ENCODE measurements around the gene GAPDH. TPM values are rescaled to one million over a fixed set of nuclear protein-coding genes. Genes with fewer than 3 reads are reported as not detected.
A peak's percentile ranks its signal among the peaks of the same experiment; 100 is the strongest.

GAPDH gene
- total RNA-seq, 1 experiment from 2014 or later = 4,276 TPM

DNA sequence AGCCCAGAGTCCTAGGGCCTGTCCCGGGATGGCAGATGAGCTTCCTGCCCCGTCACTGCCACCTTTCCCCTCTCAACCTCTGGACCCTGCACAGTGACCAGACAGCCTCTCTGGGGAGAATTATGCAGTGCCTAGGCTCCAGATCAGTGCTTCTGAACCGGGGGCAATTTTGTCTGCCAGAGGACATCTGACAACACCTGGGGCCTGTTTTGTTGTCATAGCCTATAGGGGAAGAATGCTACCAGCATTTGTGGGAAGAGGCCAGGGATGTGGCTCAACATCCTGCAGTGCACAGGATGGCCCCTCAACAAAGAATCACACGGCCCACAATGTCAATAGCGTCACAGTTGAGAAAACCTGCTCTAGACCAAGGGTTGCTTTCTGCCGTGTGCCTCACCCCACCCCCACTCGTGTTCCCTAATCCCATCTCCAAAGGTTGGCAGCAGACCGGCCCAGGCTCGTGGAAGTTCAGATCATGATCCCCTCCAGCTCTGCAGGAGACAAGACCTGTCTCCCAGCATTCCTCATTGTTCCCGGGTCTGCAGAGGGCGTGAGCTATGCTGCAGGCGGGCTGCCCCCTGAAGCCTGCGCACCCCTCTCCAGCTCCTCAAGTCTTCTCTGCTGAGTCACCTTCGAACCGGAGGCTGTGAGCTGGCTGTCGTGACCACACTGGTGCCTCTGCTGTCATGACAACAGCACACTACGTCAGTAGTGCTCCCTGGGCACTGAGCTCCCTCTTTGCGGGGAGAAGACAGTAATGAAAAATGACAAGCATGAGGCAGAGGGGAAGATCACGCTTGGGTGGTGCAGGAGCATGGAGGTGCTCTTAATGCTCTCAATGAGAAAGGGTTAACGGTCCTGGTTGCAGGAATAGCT is 2.0 kb upstream of the GAPDH start (continued):
- TF ChIP-seq, protein P1, sequence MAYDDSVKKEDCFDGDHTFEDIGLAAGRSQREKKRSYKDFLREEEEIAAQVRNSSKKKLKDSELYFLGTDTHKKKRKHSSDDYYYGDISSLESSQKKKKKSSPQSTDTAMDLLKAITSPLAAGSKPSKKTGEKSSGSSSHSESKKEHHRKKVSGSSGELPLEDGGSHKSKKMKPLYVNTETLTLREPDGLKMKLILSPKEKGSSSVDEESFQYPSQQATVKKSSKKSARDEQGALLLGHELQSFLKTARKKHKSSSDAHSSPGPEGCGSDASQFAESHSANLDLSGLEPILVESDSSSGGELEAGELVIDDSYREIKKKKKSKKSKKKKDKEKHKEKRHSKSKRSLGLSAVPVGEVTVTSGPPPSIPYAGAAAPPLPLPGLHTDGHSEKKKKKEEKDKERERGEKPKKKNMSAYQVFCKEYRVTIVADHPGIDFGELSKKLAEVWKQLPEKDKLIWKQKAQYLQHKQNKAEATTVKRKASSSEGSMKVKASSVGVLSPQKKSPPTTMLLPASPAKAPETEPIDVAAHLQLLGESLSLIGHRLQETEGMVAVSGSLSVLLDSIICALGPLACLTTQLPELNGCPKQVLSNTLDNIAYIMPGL (CRISPR knock-in tag; IDR thresholded peaks at IDR 0.05) = 0 out of 2 replicates have a peak, but pooled peaks have one; percentile 46

DNA sequence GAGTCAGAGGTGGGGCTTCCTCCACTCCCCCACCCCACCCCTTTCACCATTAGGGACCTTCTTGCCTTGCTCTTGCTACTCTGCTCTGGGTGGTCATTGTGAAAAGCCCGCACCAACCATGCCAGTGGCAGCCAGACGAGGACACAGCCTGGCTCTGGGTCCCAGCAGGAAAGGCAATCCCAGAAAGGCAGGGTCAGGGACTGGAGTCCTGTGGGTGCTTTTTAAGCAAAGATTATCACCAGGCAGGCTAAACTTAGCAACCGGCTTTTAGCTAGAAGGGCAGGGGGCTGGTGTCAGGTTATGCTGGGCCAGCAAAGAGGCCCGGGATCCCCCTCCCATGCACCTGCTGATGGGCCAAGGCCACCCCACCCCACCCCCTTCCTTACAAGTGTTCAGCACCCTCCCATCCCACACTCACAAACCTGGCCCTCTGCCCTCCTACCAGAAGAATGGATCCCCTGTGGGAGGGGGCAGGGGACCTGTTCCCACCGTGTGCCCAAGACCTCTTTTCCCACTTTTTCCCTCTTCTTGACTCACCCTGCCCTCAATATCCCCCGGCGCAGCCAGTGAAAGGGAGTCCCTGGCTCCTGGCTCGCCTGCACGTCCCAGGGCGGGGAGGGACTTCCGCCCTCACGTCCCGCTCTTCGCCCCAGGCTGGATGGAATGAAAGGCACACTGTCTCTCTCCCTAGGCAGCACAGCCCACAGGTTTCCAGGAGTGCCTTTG is 1.2 kb upstream of the GAPDH start:
- Mint-ChIP-seq H3K27ac (peak overlapping the region; percentile 95), H3K4me1 (peaks cover 36% of the 10 kb centered on the region), H3K9me3 (no peaks in the 10 kb centered on the region), H3K36me3 (peaks cover 69% of the 10 kb centered on the region), H3K27me3 (ENCODE audit: low read depth) (no peaks in the 10 kb centered on the region), H3K4me3 (peak overlapping the region; percentile 87)
- ATAC-seq = peak; percentile 16
- TF ChIP-seq GRHL2 (CRISPR knock-in tag; IDR thresholded peaks at IDR 0.05; ENCODE audit: insufficient replicate concordance, severe bottlenecking) (no peak), SP1 (CRISPR knock-in tag; conservative IDR thresholded peaks at IDR 0.05) (peak; percentile 15; the same call in 1 of the 2 replicates), ZNF121 (CRISPR knock-in tag; IDR thresholded peaks at IDR 0.05) (no peak), RORB (CRISPR knock-in tag; IDR thresholded peaks at IDR 0.05) (no peak), ZNF138 (CRISPR knock-in tag; conservative IDR thresholded peaks at IDR 0.05) (no peak), NFE2L1 (CRISPR knock-in tag; IDR thresholded peaks at IDR 0.05) (0 out of 2 replicates have a peak, but pooled peaks have one; percentile 9), TEAD1 (CRISPR knock-in tag; IDR thresholded peaks at IDR 0.05) (no peak), EMX1 (CRISPR knock-in tag; IDR thresholded peaks at IDR 0.05) (no peak), NR3C1 (CRISPR knock-in tag; conservative IDR thresholded peaks at IDR 0.05; ENCODE audit: low read depth) (0 out of 2 replicates have a peak, but pooled peaks have one; percentile 54)
- TF ChIP-seq, protein P2, sequence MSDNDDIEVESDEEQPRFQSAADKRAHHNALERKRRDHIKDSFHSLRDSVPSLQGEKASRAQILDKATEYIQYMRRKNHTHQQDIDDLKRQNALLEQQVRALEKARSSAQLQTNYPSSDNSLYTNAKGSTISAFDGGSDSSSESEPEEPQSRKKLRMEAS (CRISPR knock-in tag; IDR thresholded peaks at IDR 0.05) = no peak
- TF ChIP-seq, protein P3, sequence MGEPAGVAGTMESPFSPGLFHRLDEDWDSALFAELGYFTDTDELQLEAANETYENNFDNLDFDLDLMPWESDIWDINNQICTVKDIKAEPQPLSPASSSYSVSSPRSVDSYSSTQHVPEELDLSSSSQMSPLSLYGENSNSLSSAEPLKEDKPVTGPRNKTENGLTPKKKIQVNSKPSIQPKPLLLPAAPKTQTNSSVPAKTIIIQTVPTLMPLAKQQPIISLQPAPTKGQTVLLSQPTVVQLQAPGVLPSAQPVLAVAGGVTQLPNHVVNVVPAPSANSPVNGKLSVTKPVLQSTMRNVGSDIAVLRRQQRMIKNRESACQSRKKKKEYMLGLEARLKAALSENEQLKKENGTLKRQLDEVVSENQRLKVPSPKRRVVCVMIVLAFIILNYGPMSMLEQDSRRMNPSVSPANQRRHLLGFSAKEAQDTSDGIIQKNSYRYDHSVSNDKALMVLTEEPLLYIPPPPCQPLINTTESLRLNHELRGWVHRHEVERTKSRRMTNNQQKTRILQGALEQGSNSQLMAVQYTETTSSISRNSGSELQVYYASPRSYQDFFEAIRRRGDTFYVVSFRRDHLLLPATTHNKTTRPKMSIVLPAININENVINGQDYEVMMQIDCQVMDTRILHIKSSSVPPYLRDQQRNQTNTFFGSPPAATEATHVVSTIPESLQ (CRISPR knock-in tag; IDR thresholded peaks at IDR 0.05) = no peak
- TF ChIP-seq, protein P1 (CRISPR knock-in tag; IDR thresholded peaks at IDR 0.05) = no peak
- ChIA-PET CTCF (interaction anchor here (0.5 to 1.7 kb wide), 9 partner anchors 18 to 339 kb away, joined by 3 to 9 read pairs (median 4); no protein-coding TSS in a partner anchor), POLR2A (interaction anchor here (0.8 to 1.4 kb wide), 8 partner anchors 18 to 318 kb away, joined by 3 to 7 read pairs (median 4); partner anchors contain the start of genes CDCA3, MRPL51, NOP2 and VAMP1)
- DNase-seq (ENCODE audit: low spot score) = peak; percentile 68

DNA sequence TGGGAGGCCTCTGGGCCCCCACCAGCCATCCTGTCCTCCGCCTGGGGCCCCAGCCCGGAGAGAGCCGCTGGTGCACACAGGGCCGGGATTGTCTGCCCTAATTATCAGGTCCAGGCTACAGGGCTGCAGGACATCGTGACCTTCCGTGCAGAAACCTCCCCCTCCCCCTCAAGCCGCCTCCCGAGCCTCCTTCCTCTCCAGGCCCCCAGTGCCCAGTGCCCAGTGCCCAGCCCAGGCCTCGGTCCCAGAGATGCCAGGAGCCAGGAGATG is 729 bp upstream of the GAPDH start:
- no peaks in the 10 kb centered on the region for H3K9me3 Mint-ChIP-seq
- DNase-seq (ENCODE audit: low spot score) (no peak), ATAC-seq (peak; percentile 5)
- H3K27ac Mint-ChIP-seq = peak overlapping the region; percentile 90
- TF ChIP-seq, protein P4, sequence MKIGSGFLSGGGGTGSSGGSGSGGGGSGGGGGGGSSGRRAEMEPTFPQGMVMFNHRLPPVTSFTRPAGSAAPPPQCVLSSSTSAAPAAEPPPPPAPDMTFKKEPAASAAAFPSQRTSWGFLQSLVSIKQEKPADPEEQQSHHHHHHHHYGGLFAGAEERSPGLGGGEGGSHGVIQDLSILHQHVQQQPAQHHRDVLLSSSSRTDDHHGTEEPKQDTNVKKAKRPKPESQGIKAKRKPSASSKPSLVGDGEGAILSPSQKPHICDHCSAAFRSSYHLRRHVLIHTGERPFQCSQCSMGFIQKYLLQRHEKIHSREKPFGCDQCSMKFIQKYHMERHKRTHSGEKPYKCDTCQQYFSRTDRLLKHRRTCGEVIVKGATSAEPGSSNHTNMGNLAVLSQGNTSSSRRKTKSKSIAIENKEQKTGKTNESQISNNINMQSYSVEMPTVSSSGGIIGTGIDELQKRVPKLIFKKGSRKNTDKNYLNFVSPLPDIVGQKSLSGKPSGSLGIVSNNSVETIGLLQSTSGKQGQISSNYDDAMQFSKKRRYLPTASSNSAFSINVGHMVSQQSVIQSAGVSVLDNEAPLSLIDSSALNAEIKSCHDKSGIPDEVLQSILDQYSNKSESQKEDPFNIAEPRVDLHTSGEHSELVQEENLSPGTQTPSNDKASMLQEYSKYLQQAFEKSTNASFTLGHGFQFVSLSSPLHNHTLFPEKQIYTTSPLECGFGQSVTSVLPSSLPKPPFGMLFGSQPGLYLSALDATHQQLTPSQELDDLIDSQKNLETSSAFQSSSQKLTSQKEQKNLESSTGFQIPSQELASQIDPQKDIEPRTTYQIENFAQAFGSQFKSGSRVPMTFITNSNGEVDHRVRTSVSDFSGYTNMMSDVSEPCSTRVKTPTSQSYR (CRISPR knock-in tag; IDR thresholded peaks at IDR 0.05) = peak; percentile 31; the same call in 1 of the 2 replicates
- TF ChIP-seq, protein P5, sequence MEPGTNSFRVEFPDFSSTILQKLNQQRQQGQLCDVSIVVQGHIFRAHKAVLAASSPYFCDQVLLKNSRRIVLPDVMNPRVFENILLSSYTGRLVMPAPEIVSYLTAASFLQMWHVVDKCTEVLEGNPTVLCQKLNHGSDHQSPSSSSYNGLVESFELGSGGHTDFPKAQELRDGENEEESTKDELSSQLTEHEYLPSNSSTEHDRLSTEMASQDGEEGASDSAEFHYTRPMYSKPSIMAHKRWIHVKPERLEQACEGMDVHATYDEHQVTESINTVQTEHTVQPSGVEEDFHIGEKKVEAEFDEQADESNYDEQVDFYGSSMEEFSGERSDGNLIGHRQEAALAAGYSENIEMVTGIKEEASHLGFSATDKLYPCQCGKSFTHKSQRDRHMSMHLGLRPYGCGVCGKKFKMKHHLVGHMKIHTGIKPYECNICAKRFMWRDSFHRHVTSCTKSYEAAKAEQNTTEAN (CRISPR knock-in tag; IDR thresholded peaks at IDR 0.05) = no peak
- TF ChIP-seq ATF1 (CRISPR knock-in tag; IDR thresholded peaks at IDR 0.05) = 0 out of 2 replicates have a peak, but pooled peaks have one; percentile 34
- peak overlapping the region; percentile 87 for H3K4me3 Mint-ChIP-seq
- CTCF ChIA-PET = interaction anchor here (0.5 to 1.6 kb wide), 7 partner anchors 21 to 339 kb away, joined by 3 to 7 read pairs (median 4); partner anchors contain the start of gene NOP2
- H3K27me3 Mint-ChIP-seq (ENCODE audit: low read depth) = no peaks in the 10 kb centered on the region
- peaks cover 69% of the 10 kb centered on the region for H3K36me3 Mint-ChIP-seq
- peaks cover 37% of the 10 kb centered on the region for H3K4me1 Mint-ChIP-seq
- POLR2A ChIA-PET = interaction anchor here (0.5 to 1.6 kb wide), 22 partner anchors 18 to 319 kb away, joined by 3 to 23 read pairs (median 4); partner anchors contain the start of genes CHD4, MRPL51, SCNN1A and VAMP1
